GM19468 (cell line): ENCODE data around the gene ARHGAP15.

Source experiments
- ATAC-seq: cut with Tn5 transposase; IDR thresholded peaks from one replicate; pipeline ENCODE4 v1.9.1; 2021; ENCODE audit warnings: mild to moderate bottlenecking, moderate library complexity, moderate number of reproducible peaks; ENCODE audit not compliant: unreplicated experiment; ENCODE audit errors: extremely low read depth

The ARHGAP15 gene

GRCh38 chr2:143321994-143322393 is 192.8 kb downstream of the ARHGAP15 start:
- no peak for ATAC-seq

GRCh38 chr2:143329288-143329687 is 200.1 kb downstream of the ARHGAP15 start:
- ATAC-seq = no peak

- ATAC-seq = no peak
These were observed 204.1 kb downstream of the ARHGAP15 start for GRCh38 chr2:143333168-143333791.

GRCh38 chr2:143333847-143334246 is 204.6 kb downstream of the ARHGAP15 start:
- ATAC-seq = no peak

GRCh38 chr2:143334837-143335236 is 205.6 kb downstream of the ARHGAP15 start:
- no peak for ATAC-seq

GRCh38 chr2:143336719-143337210 is 207.5 kb downstream of the ARHGAP15 start:
- ATAC-seq = no peak

- no peak for ATAC-seq
These were observed 212.3 kb downstream of the ARHGAP15 start for GRCh38 chr2:143341478-143341877.

- no peak for ATAC-seq
These were observed 215.6 kb downstream of the ARHGAP15 start for GRCh38 chr2:143344780-143345179.

- no peak for ATAC-seq
These were observed 216.9 kb downstream of the ARHGAP15 start for GRCh38 chr2:143345887-143346787.

GRCh38 chr2:143347271-143347695 is 218.1 kb downstream of the ARHGAP15 start:
- no peak for ATAC-seq

GRCh38 chr2:143347901-143348414 is 218.7 kb downstream of the ARHGAP15 start:
- ATAC-seq = no peak

- no peak for ATAC-seq
These were observed 225.0 kb downstream of the ARHGAP15 start for GRCh38 chr2:143354050-143354750.

- no peak for ATAC-seq
These were observed 226.7 kb downstream of the ARHGAP15 start for GRCh38 chr2:143355870-143356269.

GRCh38 chr2:143356336-143356735 is 227.1 kb downstream of the ARHGAP15 start:
- no peak for ATAC-seq

- no peak for ATAC-seq
These were observed 227.7 kb downstream of the ARHGAP15 start for GRCh38 chr2:143356736-143357446.

- no peak for ATAC-seq
These were observed 228.7 kb downstream of the ARHGAP15 start for GRCh38 chr2:143357966-143358365.

- no peak for ATAC-seq
These were observed 232.1 kb downstream of the ARHGAP15 start for GRCh38 chr2:143361346-143361745.

GRCh38 chr2:143371616-143372015 is 242.4 kb downstream of the ARHGAP15 start:
- no peak for ATAC-seq

- ATAC-seq = no peak
These were observed 246.2 kb downstream of the ARHGAP15 start for GRCh38 chr2:143375384-143375880.

GRCh38 chr2:143378996-143379395 is 249.8 kb downstream of the ARHGAP15 start:
- no peak for ATAC-seq
